HepG2 (cell line): ENCODE measurements around the gene CEP43. TPM values are rescaled to one million over a fixed set of nuclear protein-coding genes. Genes with fewer than 3 reads are reported as not detected.

Experiments used
- MATR3 ChIP-seq: sonication (generic); formaldehyde crosslinking; IDR thresholded peaks from 2 replicates; pipeline ENCODE4 v1.4.0; 2020; ENCODE audit warnings: missing genetic modification reagents
- NFIB ChIP-seq: sonication (generic); formaldehyde crosslinking; IDR thresholded peaks from 2 replicates; pipeline ENCODE4 v1.9.0; 2021; ENCODE audit warnings: missing genetic modification reagents, mild to moderate bottlenecking, borderline replicate concordance
- REPIN1 ChIP-seq: sonication (generic); formaldehyde crosslinking; IDR thresholded peaks from 2 replicates; pipeline ENCODE4 v1.8.0; 2022; ENCODE audit warnings: missing genetic modification reagents, low read depth, mild to moderate bottlenecking, borderline replicate concordance
- RERE ChIP-seq: IDR thresholded peaks from 2 replicates; pipeline ENCODE4 v1.6.1; 2016; ENCODE audit warnings: low read depth, missing genetic modification reagents, missing compliant biosample characterization
- ZFP1 ChIP-seq: IDR thresholded peaks from 2 replicates; pipeline ENCODE4 v1.6.1; 2016
- ZNF101 ChIP-seq: sonication (generic); formaldehyde crosslinking; IDR thresholded peaks from 2 replicates; pipeline ENCODE4 v1.4.0; 2020; ENCODE audit warnings: mild to moderate bottlenecking, low read depth, missing genetic modification reagents, borderline replicate concordance
- ZNF576 ChIP-seq: sonication (generic); formaldehyde crosslinking; IDR thresholded peaks from 2 replicates; pipeline ENCODE4 v1.4.0; 2020; ENCODE audit warnings: mild to moderate bottlenecking, missing genetic modification reagents
- ZNF644 ChIP-seq: IDR thresholded peaks from 2 replicates; pipeline ENCODE4 v1.6.1; 2016; ENCODE audit warnings: low read depth
- ZNF687 ChIP-seq: sonication (generic); formaldehyde crosslinking; IDR thresholded peaks from 2 replicates; pipeline ENCODE4 v1.5.1; 2020; ENCODE audit warnings: mild to moderate bottlenecking, missing genetic modification reagents, moderate library complexity
- polyA plus RNA-seq, 8 experiments: library from polyadenylated mRNA; depleted of rRNA in 3 of 8; stranded (reverse) in 7 of 8; unstranded in 1 of 8; fragments of >200 nt; fragmentation: Illumina TruSeq in 4 of 8; extraction: Trizol in 4 of 8; gene quantifications; 2 replicates each; pipeline versions ENCODE4 v1.2.1 to v1.2.3, GENCODE V29; 2011 to 2016; ENCODE audit warnings: low read depth in 4 of 8, missing spikeins in 1 of 8, mixed read lengths in 1 of 8; ENCODE audit not compliant: insufficient read depth in 1 of 8
- total RNA-seq, 5 experiments: library from RNA; depleted of rRNA; stranded (reverse); fragments of >200 nt; fragmentation: Illumina TruSeq; extraction: Trizol; gene quantifications; 2 replicates each; pipeline ENCODE4 v1.2.3, GENCODE V29; 2016; ENCODE audit warnings: low read depth in 1 of 5
- TF ChIP-seq, protein P1 (sequence below): sonication (generic); formaldehyde crosslinking; IDR thresholded peaks from 2 replicates; pipeline ENCODE4 v1.4.0; 2020; ENCODE audit warnings: missing genetic modification reagents, mild to moderate bottlenecking, borderline replicate concordance
- TF ChIP-seq, protein P2 (sequence below): IDR thresholded peaks from 2 replicates; pipeline ENCODE4 v1.6.1; 2016; ENCODE audit warnings: missing compliant biosample characterization, missing genetic modification reagents, borderline replicate concordance

Gene CEP43
- total and polyA plus RNA-seq, 2 of the 13 experiments (the other 11 are each of a cell fraction or from before 2014, with no cell fraction given), result 29.3 to 73.9 TPM

GRCh38 chr6:166956444-166957086 lies 42.6 kb upstream of the CEP43 start, which contains the start of gene RNASET2 (continued):
- TF ChIP-seq RERE (peak; percentile 62; the same call in 1 of the 2 replicates), ZNF101 (CRISPR knock-in tag) (peak; percentile 27; the same call in 1 of the 2 replicates), ZNF576 (CRISPR knock-in tag) (no peak), NFIB (CRISPR knock-in tag) (no peak), REPIN1 (CRISPR knock-in tag) (peak; percentile 58; the same call in 1 of the 2 replicates), ZFP1 (CRISPR knock-in tag) (no peak; the same call in 1 of the 2 replicates), ZNF687 (CRISPR knock-in tag) (peak; percentile 96), ZNF644 (no peak; the same call in 1 of the 2 replicates), MATR3 (CRISPR knock-in tag) (no peak)
- TF ChIP-seq, protein P1, sequence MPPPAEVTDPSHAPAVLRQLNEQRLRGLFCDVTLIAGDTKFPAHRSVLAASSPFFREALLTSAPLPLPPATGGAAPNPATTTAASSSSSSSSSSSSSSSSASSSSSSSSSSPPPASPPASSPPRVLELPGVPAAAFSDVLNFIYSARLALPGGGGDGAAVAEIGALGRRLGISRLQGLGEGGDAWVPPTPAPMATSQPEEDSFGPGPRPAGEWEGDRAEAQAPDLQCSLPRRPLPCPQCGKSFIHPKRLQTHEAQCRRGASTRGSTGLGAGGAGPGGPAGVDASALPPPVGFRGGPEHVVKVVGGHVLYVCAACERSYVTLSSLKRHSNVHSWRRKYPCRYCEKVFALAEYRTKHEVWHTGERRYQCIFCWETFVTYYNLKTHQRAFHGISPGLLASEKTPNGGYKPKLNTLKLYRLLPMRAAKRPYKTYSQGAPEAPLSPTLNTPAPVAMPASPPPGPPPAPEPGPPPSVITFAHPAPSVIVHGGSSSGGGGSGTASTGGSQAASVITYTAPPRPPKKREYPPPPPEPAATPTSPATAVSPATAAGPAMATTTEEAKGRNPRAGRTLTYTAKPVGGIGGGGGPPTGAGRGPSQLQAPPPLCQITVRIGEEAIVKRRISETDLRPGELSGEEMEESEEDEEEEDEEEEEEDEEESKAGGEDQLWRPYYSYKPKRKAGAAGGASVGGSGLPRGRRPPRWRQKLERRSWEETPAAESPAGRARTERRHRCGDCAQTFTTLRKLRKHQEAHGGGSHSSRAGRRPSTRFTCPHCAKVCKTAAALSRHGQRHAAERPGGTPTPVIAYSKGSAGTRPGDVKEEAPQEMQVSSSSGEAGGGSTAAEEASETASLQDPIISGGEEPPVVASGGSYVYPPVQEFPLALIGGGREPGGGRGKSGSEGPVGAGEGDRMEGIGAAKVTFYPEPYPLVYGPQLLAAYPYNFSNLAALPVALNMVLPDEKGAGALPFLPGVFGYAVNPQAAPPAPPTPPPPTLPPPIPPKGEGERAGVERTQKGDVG (CRISPR knock-in tag), result peak; percentile 69; the same call in 1 of the 2 replicates
- TF ChIP-seq, protein P2, sequence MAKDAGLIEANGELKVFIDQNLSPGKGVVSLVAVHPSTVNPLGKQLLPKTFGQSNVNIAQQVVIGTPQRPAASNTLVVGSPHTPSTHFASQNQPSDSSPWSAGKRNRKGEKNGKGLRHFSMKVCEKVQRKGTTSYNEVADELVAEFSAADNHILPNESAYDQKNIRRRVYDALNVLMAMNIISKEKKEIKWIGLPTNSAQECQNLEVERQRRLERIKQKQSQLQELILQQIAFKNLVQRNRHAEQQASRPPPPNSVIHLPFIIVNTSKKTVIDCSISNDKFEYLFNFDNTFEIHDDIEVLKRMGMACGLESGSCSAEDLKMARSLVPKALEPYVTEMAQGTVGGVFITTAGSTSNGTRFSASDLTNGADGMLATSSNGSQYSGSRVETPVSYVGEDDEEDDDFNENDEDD (CRISPR knock-in tag), result peak; percentile 49
